ENCODE measurements around the gene CD300E.

CD300E gene

GRCh38 chr17:74607221-74607620 is 16.3 kb downstream of the CD300E start:
- no peak for TF ChIP-seq CTCF (IDR thresholded peaks at IDR 0.05; ENCODE audit: low read depth, low read length)
- Histone ChIP-seq H3K36me3 (no peaks in the 10 kb centered on the region), H3K27me3 (ENCODE audit: insufficient read depth, low read depth, severe bottlenecking) (peaks cover 17% of the 10 kb centered on the region), H3K9me3 (ENCODE audit: severe bottlenecking) (peaks cover 11% of the 10 kb centered on the region), H3K4me3 (ENCODE audit: low read depth, low read length) (no peak overlapping the region), H3K27ac (no peak overlapping the region)
- no peak for DNase-seq

GRCh38 chr17:74606050-74606449 is 17.5 kb downstream of the CD300E start:
- Histone ChIP-seq H3K27ac (no peak overlapping the region), H3K4me3 (ENCODE audit: low read depth, low read length) (no peak overlapping the region), H3K36me3 (no peaks in the 10 kb centered on the region), H3K27me3 (ENCODE audit: insufficient read depth, low read depth, severe bottlenecking) (peaks cover 24% of the 10 kb centered on the region), H3K9me3 (ENCODE audit: severe bottlenecking) (peaks cover 11% of the 10 kb centered on the region)
- TF ChIP-seq CTCF (IDR thresholded peaks at IDR 0.05; ENCODE audit: low read depth, low read length), result no peak
- no peak for DNase-seq

- H3K36me3 ChIP-seq, result no peaks in the 10 kb centered on the region
- no peak overlapping the region for H3K4me3 ChIP-seq (ENCODE audit: low read depth, low read length)
- DNase-seq, result no peak
- no peak for TF ChIP-seq CTCF (IDR thresholded peaks at IDR 0.05; ENCODE audit: low read depth, low read length)
- H3K9me3 ChIP-seq (ENCODE audit: severe bottlenecking), result peaks cover 11% of the 10 kb centered on the region
- H3K27me3 ChIP-seq (ENCODE audit: insufficient read depth, low read depth, severe bottlenecking), result peaks cover 31% of the 10 kb centered on the region
- no peak overlapping the region for H3K27ac ChIP-seq
These were observed 18.2 kb downstream of the CD300E start for GRCh38 chr17:74605361-74605760.

GRCh38 chr17:74604761-74605160 is 18.8 kb downstream of the CD300E start:
- no peak for TF ChIP-seq CTCF (IDR thresholded peaks at IDR 0.05; ENCODE audit: low read depth, low read length)
- DNase-seq, result peak; percentile 74
- Histone ChIP-seq H3K27ac (no peak overlapping the region), H3K9me3 (ENCODE audit: severe bottlenecking) (peaks cover 11% of the 10 kb centered on the region), H3K36me3 (no peaks in the 10 kb centered on the region), H3K4me3 (ENCODE audit: low read depth, low read length) (no peak overlapping the region), H3K27me3 (ENCODE audit: insufficient read depth, low read depth, severe bottlenecking) (peaks cover 36% of the 10 kb centered on the region)

- no peak overlapping the region for H3K4me3 ChIP-seq (ENCODE audit: low read depth, low read length)
- no peak for DNase-seq
- peaks cover 9% of the 10 kb centered on the region for H3K9me3 ChIP-seq (ENCODE audit: severe bottlenecking)
- H3K36me3 ChIP-seq, result no peaks in the 10 kb centered on the region
- H3K27me3 ChIP-seq (ENCODE audit: insufficient read depth, low read depth, severe bottlenecking), result peaks cover 39% of the 10 kb centered on the region
- no peak for TF ChIP-seq CTCF (IDR thresholded peaks at IDR 0.05; ENCODE audit: low read depth, low read length)
- no peak overlapping the region for H3K27ac ChIP-seq
These were observed 19.3 kb downstream of the CD300E start for GRCh38 chr17:74604200-74604599.

- H3K9me3 ChIP-seq (ENCODE audit: severe bottlenecking), result peaks cover 7% of the 10 kb centered on the region
- no peak overlapping the region for H3K4me3 ChIP-seq (ENCODE audit: low read depth, low read length)
- TF ChIP-seq CTCF (IDR thresholded peaks at IDR 0.05; ENCODE audit: low read depth, low read length), result no peak
- DNase-seq, result no peak
- H3K36me3 ChIP-seq, result no peaks in the 10 kb centered on the region
- H3K27me3 ChIP-seq (ENCODE audit: insufficient read depth, low read depth, severe bottlenecking), result peaks cover 43% of the 10 kb centered on the region
- H3K27ac ChIP-seq, result no peak overlapping the region
These were observed 19.8 kb downstream of the CD300E start for GRCh38 chr17:74603746-74604145.
